Measurements from ENCODE around the gene PPP1R12C. TPM values are rescaled to one million over a fixed set of nuclear protein-coding genes. Genes with fewer than 3 reads are reported as not detected.
A peak's percentile ranks its signal among the peaks of the same experiment; 100 is the strongest.

Gene PPP1R12C
- total RNA-seq, 1 donor from 2014 or later = 112 TPM

DNA sequence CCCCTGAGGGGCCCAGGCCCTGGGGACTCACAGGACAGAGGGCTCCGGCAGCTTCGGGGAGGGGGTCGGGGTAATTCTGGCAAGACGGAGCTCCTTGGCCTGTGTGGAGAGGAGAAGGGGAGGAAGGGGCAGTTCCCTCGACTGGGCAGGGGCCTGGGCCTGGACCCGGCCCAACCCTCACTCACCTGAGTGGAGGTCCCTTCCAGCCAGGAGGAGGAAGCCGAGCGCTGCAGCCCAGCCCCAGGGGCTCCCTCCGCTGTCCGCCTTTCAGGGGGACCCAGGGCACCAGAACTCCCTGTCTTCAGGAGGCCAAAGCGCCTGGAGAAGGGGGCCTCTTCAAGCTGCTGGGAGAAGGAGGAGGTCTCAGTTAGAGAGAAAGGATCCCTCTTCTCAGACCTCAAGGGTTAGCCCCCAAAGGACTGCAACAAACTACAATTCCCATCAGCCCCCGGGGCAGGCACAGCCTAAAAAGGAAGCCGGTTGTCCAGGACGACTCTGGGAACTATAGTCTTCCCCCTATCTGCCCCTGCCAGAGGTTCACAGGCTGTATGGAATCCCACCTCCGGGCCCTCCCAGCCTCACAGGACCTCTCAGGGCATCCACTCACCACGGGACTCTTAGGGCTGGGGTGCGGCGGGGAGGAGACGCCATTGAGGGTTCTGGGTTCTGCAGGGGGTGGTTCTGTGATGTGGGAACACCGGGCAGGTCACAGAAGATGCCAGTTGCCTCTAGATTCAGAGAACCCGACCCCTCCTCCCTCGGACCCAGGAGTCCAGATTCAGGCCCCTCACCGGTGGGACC is 22.0 kb downstream of the PPP1R12C start:
- ATAC-seq = no peak

DNA sequence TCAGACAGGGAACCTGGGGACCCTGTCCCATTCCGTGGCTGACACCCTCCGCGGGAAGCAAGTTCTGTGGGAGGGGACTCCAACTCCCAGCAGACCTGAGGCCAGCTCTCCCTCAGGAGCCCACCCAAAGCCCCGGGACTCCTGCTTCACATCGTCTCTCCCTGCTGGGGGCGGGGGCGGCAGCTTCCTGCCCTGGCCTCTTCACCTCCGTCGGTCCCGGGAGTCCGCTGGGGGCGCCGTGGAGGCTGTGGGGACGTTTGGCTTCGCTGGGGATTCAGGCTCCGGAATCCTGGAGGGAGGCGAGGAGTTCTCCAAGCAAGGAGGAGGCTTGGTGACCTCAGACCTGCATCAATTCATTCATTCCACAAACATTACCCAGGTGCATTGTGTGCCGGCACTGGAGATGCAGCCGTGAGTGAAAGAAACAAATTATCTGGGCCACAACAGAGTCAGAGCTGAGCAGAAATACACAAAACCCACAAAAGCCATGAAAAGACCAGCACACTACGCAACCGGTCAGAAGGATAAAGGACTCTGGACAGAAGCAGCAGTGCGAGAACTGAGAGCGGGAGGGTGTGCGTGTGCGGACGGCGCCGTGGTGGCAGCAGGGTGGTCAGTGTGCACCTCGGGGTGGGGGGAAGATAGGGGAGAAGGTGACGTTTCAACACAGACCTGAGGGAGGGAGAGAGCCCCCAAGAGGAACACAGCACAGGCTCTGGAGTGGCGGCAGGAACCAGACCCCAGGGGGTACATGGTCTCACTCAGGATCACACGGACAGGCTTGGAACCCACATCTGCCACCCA is 22.8 kb downstream of the PPP1R12C start:
- no peak for DNase-seq (ENCODE audit: low spot score)
- intact Hi-C loops (cut with DNase I) = no loop called here
- no peak for ATAC-seq

More for the DNA sequence above, 22.0 kb downstream of the PPP1R12C start:
- intact Hi-C loops (cut with DNase I) = no loop called here
- no peak for DNase-seq (ENCODE audit: low spot score)

DNA sequence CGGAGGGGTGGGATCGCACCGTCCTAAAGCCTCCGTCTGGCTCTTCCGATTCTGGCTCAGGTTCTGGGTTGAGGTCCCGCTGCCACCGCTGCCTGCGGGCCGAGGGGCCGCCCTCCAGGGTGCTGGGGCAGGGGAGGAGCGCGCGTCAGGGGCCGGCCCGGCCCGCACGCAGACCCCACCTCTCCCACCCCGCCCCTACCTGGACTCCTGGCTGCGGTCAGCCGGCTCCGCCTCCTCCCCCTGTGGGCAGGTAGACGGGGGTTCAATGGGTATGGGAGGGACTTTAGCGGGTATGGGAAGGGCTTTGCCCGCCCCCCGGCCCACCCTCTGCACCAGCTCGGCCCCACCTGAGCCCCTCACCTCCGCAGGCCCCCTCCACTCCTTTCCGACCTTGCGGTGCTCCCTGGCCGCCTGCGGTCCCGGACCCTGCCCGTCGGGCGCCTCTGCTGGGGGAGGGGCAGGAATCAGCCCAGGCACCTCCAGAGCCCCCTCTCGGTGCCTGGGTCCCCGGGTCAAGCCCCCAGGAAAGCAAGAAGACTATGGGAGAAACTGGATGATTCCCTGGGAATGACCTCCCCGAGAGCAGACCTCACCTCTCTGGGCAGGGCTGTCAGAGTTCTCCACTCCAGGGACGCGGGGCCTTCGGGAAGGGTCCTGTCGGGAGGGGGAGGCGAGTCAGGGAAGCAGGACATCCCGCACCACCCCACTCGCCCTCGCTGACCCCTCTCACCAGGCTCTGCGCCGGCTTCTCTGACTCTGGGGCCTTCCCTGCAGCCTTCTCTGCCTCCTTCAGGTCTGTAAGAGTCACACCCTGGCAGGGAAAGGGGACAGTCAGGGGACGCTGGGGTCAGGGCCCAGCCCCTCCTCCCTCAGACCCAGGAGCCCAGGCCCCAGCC is 24.8 kb downstream of the PPP1R12C start:
- DNase-seq (ENCODE audit: low spot score) (no peak), ATAC-seq (no peak)
- intact Hi-C loops (cut with DNase I) = no loop called here

DNA sequence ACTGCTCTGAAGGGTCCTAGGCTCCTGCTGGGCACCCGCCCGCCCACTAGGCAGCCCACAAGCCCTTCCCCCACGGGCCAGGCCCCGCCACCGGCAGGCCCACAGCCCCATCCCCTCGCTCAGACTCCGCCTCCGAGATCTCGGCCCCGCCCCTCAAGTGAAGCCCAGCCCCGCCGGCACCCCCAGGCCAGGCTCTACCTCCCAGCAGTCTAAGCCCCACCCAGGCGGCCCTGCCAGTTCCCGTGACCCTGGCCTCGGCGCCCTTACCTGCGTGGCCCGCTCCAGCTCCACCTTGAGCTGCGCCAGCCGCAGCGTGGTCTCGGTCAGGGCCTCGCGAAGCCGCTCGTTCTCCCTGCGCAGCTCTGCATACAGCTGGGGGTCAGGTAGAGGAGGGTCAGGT is 25.5 kb downstream of the PPP1R12C start:
- ATAC-seq (no peak), DNase-seq (ENCODE audit: low spot score) (no peak)
- intact Hi-C loops (cut with DNase I) = no loop called here

DNA sequence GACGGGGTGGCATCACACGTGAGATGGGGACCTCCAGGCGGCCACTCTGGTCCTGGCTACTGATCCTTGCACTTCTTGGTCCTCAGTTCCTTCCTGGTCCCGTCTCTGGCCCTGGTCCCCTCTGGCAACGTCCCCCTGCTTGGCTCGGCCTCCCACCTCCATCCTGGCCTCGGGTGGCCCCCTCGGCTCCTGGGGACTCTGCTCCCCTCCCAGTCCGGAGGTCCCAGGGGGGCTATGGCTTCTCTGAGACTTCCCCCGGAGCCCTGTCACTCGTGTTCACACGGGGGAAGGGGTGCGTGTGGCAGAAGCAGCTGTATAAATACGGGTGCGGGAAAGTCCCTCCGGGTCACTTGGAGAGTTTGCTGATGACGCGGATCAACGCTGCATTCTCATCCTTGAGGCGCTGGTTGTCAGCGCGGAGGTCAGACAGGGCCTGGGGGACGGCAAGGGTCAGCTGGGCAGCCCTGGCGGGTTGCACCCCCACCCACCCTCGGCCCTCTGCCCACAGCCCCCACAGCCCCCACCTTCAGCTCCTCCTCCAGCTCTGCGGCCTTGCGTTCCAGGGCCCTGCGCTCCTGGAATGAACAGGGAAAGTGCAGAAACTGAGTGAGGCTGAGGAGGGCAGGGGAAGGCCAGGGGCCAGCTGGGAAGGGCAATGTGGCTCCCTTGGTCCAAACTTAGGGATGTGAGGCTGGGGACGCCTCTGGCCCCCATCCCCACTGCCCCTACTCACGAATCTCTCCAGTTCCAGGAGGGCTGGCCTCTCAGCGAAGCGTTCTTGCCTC is 26.1 kb downstream of the PPP1R12C start:
- no peak for DNase-seq (ENCODE audit: low spot score)
- intact Hi-C loops (cut with DNase I) = no loop called here

DNA sequence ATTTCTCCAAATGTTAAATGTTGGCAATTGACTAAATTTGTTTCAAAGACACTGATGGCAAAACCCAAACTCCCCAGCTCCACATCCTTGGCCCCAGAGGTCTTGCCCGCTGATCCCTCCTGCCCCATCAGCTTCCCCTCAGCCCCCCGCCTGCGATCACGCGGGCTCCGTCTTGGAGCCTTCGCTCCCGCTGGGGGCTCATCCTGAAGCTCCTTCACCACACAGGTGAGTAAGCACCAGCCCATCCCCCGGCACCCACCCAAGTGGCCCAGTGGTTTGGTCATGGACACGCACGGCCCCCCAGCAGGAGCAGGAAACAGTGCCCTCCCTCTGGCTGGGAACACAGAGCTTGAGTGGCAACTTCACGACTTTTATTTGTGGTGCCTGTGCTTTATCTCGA is 26.9 kb downstream of the PPP1R12C start:
- DNase-seq (ENCODE audit: low spot score) = no peak
- ATAC-seq = no peak
- intact Hi-C loops (cut with DNase I) = no loop called here

More for the DNA sequence above, 26.1 kb downstream of the PPP1R12C start:
- ATAC-seq = no peak

DNA sequence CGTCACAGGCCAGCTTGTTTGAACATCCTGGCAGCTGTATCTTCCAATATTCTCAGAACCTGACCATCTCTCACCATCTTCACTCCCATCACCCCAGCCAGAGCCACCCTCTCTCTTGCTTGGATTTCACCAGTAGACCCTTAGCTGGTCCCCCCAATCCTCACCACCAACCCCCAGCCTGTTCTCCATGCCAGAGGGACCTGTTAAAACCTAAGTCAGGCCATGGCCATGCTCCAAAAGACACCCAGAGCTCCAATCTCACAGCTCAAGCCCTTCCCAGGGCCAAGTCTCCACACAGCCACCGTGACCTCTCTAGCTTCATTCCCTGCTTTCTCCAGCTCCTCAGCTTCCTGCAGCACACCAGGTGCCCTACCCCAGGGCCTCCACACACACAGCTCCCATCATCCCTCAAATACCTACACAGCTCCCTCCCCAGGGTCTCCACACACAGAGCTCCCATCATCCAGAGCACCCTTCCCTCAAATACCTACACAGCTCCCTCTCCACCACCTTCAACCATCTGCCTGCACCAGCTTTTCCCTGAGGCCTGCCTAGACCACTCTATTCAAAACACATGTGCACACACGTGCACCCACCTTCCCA is 28.0 kb downstream of the PPP1R12C start:
- intact Hi-C loops (cut with DNase I) = no loop called here
- ATAC-seq = no peak
- no peak for DNase-seq (ENCODE audit: low spot score)

DNA sequence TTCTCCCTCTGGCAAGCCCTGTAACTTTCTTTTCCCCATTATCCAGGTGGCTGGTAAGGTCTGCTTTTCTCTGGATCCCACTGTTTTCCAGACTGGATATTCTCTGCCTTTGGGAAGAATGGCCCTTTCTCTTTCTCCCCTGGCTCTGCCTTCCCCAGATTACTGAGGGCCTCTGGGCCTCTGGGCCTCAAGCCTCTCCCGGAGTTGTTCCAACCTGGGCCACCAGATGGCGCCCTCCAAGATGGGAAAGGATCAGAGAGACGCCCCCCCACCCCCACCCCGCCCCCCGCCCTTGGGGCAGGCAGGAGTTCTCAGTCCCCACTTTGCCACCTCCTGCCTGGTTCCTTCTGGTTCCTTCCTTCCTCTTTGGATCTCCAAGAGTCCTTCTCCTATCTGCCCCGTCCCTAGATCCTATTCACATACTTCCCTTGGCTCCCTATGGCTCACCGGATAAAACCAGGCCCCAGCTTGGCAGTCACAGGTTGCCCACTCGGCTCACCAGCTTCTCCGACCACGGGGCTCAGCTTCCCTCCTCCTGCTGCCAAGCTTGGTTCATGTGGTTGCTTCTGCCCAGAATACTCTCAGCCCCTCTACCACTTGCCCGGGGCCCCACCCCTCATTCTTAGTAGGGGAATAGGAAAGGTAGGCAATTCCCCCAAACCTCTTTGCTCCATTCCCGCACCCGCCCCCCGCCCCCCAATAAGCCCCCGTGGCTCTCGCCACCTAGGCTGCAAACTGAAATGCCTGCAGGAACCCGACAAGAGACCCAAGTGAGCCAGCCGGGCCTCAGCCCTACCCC is 28.7 kb downstream of the PPP1R12C start:
- intact Hi-C loops (cut with DNase I) = no loop called here
- ATAC-seq = peak; percentile 52
- peak; percentile 84 for DNase-seq (ENCODE audit: low spot score)

DNA sequence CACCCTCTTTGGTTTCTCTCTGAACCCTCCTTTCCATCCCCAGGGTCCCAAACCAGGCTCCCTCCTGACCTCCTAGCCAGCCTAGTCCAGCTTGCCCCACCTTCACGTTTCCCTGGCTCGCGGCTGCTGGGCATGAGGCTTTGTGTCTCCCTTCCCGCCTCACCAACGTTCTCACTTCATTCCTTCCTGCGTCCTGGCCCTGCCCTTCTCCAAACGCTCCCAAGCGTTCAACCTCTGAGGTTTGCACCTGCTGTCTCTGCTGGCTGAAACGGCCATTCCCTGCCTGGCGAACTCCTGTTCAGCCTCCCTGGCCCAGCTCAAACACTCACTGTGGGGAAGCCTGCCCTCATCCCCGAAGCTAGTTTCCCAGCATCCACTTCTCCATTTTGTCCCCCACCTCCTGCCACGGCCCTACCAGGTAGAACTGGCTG is 29.4 kb downstream of the PPP1R12C start:
- intact Hi-C loops (cut with DNase I) = no loop called here
- DNase-seq (ENCODE audit: low spot score) (no peak), ATAC-seq (no peak)

DNA sequence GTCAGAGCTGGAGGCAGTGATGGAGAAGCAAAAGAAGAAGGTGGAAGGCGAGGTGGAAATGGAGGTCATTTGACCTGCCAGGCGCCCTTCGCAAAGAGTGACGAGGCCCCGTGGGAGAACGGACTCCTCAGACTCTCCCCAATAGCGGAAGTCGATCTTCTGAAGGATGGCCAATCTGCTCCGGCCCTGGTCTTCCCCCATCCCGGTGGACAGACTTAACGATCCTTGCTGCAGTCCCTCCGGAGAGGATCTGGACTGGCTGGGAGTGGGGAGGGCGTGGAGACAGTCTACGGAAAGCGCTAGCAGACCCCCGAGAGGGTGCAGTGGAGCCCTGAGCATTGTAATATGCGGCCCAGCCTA is 29.9 kb downstream of the PPP1R12C start:
- no peak for DNase-seq (ENCODE audit: low spot score)
- intact Hi-C loops (cut with DNase I) = no loop called here
- ATAC-seq = peak; percentile 18

DNA sequence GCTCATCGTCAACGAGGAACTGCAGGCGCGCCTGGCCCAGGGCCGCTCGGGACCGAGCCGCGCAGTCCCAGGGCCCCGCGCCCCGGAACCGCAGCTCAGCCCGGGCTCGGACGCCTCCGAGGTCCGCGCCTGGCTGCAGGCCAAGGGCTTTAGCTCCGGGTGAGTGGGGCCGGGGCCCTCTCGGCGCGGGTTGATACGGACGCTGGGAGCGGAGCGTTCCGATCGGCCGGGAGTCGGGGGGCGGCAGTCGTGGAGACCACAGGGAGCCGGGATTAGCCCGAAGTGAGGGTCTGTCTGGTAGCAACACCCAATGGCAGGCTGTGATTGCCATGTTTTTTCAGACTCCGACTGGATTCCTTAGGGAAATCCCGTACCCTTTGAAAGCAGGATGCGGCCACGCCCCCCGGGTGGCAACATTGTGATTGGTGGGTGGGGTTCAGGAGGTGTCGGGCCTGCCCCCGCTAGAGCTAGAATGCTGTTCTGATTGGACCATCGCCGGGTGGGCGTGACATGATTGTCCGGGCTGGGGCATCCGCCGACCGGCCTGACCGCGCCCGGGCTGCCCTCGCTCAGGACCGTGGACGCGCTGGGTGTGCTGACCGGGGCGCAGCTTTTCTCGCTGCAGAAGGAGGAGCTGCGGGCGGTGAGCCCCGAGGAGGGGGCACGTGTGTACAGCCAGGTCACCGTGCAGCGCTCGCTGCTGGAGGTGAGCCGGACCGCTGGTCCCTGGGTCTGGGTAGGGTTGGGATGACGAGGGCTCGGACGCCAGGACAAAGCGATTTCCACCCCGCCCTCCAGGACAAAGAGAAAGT is 30.5 kb downstream of the PPP1R12C start:
- DNase-seq (ENCODE audit: low spot score) = peak; percentile 91
- ATAC-seq = peak; percentile 85
- intact Hi-C loops (cut with DNase I) = no loop called here

DNA sequence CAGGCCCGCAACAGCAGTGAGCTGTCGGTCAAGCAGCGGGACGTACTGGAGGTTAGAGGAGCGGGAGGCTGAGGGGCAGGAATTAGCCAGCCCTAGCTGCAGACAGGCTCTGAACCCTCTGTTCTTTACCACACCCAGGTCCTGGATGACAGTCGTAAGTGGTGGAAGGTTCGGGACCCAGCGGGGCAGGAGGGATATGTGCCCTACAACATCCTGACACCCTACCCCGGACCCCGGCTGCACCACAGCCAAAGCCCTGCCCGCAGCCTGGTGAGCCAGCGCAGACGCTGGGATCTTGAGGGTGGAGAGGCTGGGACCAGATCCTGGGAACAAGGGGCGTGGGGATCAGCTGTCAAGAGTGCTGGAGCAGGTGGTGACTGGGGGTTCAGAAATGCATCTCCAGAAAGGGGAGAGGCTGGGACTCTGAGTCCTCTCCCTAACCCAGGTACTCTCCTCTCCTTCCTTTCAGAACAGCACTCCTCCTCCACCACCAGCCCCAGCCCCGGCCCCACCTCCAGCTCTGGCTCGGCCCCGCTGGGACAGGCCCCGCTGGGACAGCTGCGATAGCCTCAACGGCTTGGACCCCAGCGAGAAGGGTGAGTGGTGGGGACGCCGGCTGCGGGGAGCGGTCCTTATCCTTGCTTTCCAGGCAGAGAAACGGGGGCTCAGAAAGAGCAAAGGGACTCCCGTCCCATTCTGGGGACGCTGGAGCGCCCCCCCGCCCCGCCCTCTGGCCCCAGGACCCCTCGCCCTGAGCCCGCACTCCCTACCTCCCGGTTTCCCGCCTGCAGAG is 31.3 kb downstream of the PPP1R12C start:
- no peak for ATAC-seq
- DNase-seq (ENCODE audit: low spot score) = no peak

DNA sequence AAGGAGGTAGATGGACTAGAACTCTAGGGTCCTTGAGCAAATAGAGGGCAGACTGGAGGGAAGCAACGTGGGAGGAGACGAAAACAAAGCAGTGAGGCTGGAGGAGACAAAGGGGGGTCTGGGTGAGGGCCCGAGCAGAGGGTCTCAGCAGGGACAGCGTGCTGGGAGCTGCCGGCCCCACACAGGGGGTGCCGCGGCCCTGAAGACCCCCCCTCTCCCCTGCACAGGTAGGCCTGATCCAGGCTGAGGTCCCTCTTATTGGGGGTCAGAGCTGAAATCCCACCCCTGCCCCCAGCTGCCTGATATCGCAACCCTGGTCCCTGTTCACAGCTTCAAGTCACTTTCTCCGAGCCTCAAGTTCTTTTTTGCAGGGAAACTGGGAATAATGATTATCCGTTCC is 33.0 kb downstream of the PPP1R12C start:
- DNase-seq (ENCODE audit: low spot score) (no peak), ATAC-seq (no peak)
- intact Hi-C loops (cut with DNase I) = no loop called here

More for the DNA sequence above, 31.3 kb downstream of the PPP1R12C start:
- intact Hi-C loops (cut with DNase I) = no loop called here

DNA sequence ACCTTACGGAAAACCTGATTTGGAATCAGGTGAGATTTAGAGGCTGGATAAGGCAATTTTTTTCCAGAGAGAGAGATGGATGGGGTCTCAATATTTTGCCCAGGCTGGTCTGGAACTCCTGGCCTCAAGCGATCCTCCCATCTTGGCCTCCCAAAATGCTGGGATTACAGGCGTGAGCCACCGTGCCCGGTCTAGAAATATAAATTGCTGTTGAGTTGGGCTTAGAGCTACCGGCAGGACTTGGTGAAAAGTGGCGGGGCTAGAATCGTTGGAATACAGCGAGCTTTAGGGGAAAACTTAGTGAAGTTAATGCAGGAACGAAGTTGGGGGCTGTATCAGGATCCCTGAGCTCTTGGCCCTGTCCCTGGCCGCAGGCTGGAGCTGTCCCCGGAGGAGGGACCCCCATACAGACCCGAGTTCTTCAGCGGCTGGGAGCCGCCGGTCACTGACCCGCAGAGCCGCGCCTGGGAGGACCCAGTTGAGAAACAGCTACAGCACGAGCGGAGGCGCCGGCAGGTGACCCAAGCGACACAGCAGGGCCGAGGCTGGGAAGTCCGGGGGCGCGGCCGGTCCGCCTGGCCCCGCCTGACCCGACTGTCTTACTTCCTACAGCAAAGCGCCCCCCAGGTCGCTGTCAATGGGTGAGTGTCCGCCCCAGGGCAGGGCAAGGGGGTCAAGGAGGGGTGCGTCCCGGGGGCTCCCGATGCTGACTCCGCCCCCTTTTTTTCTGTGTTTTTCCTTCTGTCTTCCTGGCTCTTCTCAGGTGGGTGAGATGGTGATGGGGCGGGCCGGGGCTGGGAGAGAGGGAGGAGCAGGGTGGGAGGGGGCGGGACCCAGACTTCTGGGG is 34.2 kb downstream of the PPP1R12C start:
- ATAC-seq = no peak
- intact Hi-C loops (cut with DNase I) = no loop called here
- no peak for DNase-seq (ENCODE audit: low spot score)

Data from sciatic nerve (tissue), 2 donors.